ENCODE measurements around the gene MRPL55.

MRPL55 gene

DNA sequence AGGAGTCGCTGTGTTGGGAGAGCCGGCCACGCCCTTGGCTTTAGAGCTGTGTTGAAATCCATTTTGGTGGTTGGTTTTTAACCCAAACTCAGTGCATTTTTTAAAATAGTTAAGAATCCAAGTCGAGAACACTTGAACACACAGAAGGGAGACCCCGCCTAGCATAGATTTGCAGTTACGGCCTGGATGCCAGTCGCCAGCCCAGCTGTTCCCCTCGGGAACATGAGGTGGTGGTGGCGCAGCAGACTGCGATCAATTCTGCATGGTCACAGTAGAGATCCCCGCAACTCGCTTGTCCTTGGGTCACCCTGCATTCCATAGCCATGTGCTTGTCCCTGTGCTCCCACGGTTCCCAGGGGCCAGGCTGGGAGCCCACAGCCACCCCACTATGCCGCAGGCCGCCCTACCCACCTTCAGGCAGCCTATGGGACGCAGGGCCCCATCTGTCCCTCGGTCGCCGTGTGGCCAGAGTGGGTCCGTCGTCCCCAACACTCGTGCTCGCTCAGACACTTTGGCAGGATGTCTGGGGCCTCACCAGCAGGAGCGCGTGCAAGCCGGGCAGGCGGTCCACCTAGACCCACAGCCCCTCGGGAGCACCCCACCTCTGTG, 10.7 kb downstream of the MRPL55 start:
- DNase-seq = no peak

DNA sequence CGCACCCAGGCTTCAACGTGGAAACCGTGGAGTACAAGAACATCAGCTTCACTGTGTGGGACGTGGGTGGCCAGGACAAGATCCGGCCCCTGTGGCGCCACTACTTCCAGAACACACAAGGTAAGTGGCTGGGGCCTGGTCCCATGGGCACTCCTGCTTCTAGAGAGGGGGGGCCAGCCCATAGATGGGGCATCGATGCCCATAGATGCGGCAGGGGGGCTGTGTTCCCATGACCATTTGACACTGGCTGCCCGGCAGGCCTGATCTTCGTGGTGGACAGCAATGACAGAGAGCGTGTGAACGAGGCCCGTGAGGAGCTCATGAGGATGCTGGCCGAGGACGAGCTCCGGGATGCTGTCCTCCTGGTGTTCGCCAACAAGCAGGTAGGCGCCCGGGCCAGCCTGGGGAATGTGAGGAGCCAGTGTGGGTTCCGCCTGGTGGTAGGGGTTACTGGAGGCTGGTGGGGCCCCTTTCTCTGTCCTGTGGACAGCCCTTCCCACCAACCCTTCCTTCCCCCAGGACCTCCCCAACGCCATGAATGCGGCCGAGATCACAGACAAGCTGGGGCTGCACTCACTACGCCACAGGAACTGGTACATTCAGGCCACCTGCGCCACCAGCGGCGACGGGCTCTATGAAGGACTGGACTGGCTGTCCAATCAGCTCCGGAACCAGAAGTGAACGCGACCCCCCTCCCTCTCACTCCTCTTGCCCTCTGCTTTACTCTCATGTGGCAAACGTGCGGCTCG, 11.6 kb downstream of the MRPL55 start:
- DNase-seq = no peak

DNA sequence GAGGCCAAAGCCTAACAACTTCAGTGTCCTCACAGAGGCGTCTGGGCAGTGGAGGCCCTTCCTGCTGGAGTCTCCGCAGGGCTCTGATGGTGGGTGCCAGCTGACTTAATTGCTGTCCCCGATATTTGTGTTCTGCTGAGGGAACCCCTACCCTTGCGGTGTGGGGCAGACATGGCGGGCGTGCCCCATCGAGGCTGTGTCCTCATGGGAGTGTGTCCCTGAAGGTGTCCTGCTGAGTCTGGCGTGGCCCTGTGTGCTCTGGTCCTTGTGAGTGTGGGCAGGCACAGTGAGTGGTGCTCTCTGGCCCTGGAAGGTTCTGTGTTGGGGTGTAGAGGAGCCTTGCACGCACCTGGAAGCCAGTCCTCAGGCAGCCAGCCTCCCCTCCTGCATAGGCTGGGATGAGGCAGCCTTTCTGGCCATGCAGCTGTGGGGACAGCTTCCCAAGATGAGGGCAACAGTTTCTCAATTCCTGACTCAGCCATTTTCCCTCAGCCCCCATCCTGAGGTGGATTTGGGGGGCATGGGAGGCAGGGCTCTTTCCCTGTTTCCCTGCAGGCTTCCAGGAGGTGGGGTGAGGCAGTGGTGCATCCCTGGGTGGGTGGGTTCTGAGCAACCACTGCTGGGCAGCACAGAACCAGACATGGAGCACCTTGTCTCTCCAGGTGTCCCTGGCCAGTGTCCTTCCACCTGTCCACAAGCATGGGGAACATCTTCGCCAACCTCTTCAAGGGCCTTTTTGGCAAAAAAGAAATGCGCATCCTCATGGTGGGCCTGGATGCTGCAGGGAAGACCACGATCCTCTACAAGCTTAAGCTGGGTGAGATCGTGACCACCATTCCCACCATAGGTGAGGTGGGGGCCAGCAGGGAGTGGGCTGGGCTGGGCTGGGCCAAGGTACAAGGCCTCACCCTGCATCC, 12.4 kb downstream of the MRPL55 start:
- no peak for DNase-seq

DNA sequence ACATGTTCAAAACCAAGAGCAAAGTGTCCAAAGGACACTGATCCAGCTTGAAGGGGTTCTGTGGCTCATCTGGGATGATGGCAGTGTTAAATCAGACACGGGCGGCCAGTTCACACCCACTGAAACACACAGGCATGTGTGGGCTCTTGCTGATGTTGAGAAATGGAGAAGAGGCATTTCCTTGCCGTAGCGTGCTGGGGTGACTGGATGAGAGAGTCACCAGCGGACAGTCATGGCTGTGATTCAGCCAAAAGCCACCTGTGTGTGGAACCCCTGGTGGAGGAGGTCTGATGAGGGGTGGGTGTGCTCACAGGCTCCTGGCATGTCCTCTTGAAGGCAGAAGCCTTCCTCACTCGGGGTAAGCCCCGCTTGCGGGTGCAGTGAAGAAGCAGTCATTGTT, 13.2 kb downstream of the MRPL55 start:
- DNase-seq = no peak

DNA sequence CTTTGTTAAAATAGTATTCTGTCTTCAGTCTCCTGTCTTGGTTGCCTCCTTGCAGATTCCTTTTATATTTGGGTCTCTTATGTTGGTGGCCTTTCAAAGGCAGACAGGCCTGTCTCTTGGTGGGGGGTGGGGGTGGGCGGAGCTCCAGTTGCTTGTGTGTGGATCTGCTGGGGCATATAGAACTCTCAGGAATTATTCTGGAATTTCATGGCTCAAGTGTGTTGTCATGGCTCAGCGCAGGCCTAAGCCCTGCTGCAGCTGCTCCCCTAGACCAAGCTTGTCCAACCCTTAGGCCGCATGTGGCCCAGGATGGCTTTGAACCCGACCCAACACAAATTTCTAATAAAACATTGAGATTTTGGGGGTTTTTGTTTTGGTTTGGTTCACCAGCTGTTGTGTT, 13.9 kb downstream of the MRPL55 start:
- no peak for DNase-seq

DNA sequence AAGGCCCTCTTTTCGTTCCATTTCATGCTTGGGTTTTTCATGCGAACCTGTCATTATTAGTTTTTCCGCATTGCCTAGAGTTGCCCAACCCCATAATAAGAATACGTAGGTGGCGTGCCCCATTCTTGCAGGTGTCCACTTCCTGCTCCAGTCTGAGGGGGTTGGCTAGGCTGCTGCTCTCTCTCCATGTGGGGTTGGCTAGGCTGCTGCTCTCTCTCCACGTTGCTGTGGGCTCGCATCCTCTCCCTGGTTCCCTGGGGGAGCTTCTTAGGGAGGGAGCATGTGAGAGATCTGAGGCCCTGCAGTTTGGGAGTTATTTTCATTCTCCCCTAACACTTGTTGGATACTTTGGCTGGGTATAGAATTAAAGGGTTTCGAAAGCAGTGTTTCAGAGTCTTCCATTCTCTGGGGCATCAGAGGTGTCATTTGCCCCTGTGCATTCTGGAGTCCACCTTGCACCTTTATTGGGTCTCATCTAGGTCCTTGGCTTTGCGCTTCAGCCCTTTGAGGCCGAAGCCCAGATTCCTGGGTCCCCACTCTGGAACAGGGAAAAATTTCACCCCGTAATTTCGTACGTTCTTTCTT, 14.6 kb downstream of the MRPL55 start:
- DNase-seq = no peak

DNA sequence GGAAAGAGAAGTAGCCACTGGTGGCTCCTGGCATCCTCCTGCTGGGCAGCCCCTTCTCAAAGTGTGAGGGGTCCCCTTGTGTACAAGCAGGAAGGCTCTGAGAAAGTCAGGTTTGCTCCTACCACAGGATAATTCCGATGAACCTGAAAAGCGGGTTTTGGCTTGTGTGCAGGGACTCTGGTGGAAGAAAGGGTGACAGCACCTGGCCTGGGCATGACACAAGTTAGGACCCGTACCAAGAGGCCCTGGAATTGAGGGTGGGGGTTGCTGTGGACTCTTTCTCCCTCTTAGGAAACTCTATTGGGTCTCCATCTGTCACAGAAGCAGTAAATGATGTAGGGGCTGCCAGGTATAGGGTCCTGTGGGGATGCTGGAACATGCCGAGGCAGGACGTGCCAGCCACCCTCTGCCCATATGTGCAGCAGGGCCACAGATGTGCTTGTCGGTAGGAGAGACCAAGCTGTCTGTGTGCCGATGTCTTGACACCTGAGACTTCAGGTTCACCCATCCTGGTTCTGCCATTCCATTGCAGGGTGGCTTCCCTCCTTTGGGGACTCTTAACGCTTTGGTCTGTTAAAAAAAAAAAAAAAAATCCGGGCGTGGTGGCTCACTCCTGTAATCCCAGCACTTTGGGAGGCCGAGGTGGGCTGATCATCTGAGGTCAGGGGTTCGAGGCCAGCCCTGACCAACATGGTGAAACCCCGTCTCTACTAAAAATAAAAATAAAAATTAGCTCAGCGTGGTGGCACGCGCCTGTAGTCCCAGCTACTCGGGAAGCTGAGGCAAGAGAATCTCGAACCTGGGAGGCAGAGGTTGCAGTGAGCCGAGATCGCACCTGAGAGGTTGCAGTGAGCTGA, 15.8 kb downstream of the MRPL55 start:
- DNase-seq = no peak

DNA sequence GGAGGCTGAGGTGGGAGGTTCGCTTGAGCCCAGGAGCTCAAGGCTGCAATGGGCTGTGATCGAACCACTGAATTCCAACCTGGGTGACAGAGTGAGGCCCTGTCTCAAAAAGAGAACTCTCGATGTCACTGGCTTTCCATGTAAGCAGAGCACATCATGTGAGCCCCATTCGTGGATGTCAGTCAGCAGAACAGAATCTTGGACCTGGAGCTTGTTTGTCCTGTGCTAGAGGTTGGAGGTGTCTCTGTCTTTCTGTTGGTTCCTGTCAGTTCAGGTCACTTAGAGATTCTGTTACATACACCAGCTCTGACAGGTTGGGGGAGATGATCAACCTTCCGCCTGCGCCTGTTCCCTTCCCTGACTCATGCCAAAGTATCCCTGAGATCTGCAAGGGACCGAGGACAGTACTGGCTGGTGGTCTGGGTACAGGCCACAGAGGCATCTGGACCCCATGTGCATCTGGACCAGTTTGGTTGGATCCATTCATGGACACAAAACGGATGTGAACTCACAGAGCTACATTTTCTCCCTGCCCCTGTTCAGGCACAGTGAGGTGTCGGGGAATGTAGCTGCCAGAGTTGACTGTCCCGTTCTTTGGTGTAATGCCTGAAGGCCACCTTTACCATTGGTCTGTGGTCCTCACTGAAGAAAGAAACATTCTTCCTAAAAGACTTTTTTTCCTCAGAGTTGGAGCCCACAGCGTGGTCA, 16.6 kb downstream of the MRPL55 start:
- no peak for DNase-seq

DNA sequence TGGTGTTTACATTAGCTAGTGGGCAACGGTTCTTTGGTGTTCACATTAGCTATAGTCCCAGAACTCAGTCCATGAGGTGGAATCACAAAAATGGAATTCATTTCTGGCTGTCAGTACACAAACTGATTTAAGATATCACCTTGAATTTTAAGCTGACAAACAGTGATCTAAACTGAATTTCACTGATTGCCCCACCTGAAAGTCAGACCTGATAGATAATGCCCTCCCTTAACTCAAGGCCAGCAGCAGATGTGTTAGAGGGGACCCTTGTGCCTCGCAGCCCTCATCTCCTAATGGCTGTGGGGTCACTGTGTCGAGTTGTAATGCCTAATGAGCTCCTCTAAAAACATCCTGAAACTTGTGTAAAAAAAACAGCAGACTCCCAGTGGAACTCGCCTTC, 18.0 kb downstream of the MRPL55 start:
- no peak for DNase-seq

DNA sequence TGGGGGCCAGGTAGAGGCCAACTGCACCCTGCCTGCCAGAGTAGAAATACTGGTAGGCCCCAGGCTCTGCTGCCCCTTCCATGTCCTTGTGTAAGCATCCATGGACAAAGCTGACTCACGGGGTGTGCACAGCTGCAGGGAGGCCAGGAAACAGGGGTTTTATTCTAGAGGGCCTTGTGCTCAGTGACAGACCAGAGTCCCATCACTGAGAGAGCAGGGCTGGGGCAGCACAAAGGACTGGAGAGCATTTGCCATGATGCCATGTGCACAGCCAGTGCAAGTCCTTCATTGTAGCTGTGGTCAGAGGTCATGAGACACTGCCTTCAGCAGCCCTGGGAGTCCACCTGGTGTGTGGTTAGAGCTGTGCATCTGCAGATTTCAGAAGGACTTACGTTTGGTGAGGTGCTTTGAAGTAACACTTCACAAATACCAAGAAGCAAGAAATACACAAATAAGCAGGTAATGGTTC, 18.5 kb downstream of the MRPL55 start:
- no peak for DNase-seq

DNA sequence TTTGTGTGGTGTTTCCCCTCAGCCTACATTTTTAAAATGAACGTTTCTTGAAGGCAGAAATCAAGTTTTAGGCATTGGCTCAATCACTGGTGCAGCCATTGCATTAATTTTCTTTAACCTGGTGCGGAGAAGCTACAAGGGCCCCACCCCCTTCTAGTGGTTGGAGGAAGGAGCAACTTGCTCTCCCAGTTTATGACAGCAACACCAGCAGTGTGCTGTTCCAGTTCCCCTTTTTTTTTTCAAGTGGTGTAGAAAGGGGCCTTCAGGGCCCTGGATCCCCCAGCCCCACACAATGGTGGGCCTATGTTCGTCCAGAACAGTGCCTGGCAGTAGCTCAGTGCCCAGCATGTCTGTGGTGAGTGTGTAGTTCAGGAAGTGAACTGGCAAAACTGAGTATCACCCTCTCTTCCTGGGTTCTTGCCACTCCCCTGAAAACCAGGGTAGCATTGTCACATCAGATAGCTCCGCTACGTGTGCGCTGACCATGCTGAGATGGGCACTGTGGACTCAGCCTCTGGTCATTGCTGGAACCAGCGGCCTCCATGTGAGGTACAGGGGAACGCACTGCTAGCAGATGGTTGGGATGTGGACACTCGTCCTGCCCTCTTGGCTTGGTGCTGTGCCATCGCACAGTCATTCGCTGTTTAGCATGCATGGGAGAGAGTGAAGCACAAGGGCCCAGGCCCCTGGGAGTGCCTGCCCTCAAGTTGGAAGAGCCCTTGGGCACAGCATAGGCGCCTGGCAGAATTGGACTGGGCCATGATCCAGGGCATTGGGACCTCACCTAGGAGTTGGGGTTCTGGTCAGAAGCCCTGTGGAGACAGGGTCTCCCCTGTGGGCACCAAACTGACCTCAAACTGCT, 19.3 kb downstream of the MRPL55 start:
- peak; percentile 45 for DNase-seq

DNA sequence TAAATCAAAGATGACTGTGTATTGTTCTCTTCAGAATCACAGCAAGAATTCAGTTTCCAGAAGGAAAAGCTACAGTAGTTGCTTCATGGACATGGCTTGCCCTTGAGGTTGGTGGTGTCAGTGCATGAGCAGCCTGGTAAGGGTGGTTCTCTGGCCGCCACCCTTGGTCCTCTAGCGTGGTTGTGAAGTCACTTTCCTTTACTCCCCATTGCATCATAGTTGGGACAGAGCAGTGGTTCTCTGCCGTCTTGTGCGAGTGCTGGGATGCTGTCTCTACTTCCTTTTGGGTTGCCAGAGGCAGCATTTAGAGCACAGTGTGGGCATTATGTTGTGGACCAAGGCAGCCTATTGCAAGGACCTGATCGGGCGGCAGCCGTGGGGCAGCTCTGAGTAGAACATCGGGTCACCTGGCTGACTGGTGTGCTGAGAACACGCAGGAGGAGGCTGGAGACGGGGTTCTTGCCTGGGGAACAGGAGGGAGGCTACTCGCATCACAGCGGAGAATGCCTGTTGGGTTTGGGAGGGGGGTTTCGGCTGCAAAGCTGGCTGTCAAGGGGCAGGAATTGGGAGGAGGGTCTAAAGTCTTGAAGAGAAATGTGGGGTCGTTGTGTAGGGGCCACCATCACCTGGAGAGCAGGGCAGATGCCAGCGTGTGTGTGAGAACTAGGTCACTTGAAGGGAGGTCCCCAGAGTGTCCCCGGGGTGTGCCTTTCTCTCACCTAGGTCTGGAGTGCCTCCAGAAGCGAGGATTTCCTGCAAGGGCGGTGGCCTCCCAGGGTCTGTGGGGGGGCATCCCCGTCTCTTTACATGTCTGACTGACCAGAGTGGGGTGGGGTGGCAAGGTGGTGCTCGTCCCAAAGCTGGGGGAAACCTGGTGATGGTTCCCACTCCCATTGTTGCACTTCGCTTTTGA, 20.3 kb downstream of the MRPL55 start:
- peak; percentile 65 for DNase-seq

DNA sequence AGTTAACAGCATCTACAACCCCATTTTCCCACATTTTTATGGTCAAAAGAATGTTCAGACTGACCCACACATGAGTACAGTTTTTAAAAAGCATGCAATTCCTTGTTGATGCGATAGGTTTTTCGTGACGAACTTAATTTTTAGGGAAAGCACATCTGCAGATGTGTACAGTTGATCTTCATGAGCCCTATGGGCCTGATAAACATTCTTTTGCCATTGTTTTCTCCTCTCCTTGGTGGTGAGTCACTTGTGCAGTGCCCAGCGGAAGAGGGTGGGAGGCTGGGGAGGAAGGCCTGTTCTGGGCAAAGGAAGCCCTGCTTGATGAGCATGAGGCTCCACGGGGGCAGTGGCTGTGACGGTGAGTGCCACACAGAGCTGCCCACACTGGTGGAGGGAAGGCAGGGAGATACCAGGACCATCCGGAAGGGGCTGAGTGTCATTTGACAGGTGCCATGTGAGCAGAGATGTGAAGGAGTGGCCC, 21.3 kb downstream of the MRPL55 start:
- no peak for DNase-seq

DNA sequence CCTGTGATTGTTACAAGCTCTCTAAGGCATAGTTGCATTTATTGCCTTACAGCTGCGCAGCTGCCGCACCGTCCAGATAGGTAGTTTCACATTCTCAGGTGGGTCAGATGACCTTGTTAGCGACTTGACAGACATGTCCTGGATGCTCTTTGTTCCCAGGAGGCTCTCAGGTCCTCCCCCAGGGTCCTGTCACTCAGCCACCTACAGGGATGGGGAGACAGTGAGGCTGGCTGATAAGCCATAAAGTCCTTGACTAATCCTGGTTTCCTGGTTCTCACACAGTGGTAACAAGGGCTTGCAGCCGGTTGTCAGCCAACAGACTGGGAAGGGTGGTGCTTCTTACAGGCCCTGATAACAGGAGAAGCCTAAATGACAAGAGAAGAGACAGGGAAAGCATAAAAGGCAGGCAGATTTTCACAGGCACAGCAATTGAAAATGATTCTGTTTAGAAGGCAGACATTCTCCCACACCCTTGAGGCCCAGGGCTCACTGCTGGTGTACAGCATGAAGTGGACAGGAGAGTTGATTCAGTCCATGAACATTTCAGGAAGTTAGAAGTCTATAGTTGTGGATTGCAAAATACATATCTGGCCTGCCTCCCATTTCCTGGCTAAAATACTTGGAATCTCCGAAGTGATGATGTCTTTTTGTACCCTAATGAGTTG, 23.7 kb downstream of the MRPL55 start:
- no peak for DNase-seq

DNA sequence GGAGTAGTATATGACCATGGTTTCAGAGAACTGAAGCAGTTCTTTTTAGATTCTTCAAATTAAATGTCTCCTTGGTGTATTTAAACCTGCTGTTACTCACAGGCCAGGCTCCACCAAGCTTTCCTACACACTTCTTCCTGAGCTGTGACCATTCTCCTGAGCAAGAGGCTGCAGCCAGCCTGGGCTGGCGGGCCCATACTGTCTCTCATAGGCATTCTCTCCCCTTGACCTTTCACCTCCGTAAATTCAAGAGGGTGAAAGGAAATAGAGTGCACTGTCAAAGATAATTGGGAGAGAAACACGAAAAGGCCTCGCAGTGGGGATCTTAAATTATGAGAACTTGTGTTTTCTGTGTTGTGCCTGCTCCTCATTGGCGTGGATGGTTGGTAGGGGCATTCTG, 24.3 kb downstream of the MRPL55 start:
- DNase-seq = no peak

DNA sequence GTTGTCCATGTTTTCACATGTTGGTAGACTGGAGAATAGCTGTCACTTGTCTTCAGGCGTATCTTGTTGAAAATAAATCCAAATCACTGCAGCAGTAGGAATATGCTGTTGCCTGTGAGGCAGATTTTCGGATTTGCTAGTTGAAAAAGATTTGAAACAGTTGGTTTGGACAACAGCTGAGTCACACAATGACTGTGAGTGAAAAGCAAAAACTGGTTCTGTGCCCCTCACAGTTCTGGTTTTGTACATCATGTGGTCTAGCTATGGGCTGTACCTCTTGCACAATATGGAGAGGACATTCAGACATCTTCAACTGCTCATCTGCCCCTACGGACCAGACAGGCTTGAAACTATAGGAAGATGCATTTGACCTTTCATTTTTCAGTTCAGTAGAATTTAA, 24.8 kb downstream of the MRPL55 start:
- DNase-seq = no peak

DNA sequence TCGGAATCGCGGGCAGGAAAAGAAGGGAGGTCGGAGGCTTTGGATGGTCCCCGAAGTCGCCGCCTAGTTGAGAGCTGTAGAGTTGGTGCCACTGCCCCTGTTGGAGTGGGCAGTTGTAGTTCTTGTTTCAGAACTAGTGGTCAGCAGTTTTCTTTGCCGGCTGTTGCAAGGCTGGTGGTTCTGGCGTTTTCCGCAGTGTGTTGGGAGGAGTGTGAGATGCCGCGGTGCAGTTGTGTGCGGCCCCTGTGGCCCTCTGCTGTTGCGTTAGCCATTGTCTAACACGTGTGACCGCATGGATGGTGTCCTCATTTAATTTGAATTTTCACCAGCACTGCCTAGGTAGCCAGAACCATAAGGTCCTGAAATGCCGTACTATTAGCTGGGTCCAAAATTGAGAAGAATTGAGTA, 25.2 kb downstream of the MRPL55 start:
- no peak for DNase-seq

Measured in GF-D8 (cell line).